Fibroblast of skin of back (primary cell): ENCODE measurements around the gene WDR4.
"Not testable (repeated sequence)": the region's sequence is repeated elsewhere in the genome, so short reads cannot be mapped to it uniquely, and the experiment has no call there.

Experiments
- DNase-seq: peaks from one replicate; pipeline ENCODE4 v3.0.0-alpha.2; 2013

The WDR4 gene

GRCh38 chr21:42839271-42840231 lies 39.8 kb downstream of the WDR4 start:
- no peak for DNase-seq

GRCh38 chr21:42838212-42838690 lies 41.1 kb downstream of the WDR4 start:
- DNase-seq, result not testable (repeated sequence)

- DNase-seq, result no peak
These were observed 41.7 kb downstream of the WDR4 start for GRCh38 chr21:42837421-42838211.

GRCh38 chr21:42836767-42837301 lies 42.5 kb downstream of the WDR4 start:
- DNase-seq, result no peak

- DNase-seq, result no peak
These were observed 43.0 kb downstream of the WDR4 start for GRCh38 chr21:42836402-42836666.

- no peak for DNase-seq
These were observed 43.5 kb downstream of the WDR4 start for GRCh38 chr21:42835611-42836401.

- no peak for DNase-seq
These were observed 44.1 kb downstream of the WDR4 start for GRCh38 chr21:42835211-42835610.

- DNase-seq, result no peak
These were observed 44.6 kb downstream of the WDR4 start for GRCh38 chr21:42834726-42835191.

- no peak for DNase-seq
These were observed 45.2 kb downstream of the WDR4 start for GRCh38 chr21:42833859-42834725.

- peak; percentile 8 for DNase-seq
These were observed 45.9 kb downstream of the WDR4 start for GRCh38 chr21:42833439-42833815.

- DNase-seq, result not testable (repeated sequence)
These were observed 47.1 kb downstream of the WDR4 start for GRCh38 chr21:42832321-42832630.

GRCh38 chr21:42830456-42831455 lies 48.6 kb downstream of the WDR4 start:
- DNase-seq, result no peak

GRCh38 chr21:42829954-42830353 lies 49.4 kb downstream of the WDR4 start:
- DNase-seq, result no peak

- DNase-seq, result no peak
These were observed 49.9 kb downstream of the WDR4 start for GRCh38 chr21:42829417-42829816.

GRCh38 chr21:42827588-42827987 lies 51.8 kb downstream of the WDR4 start:
- DNase-seq, result no peak

GRCh38 chr21:42820616-42821465 lies 58.5 kb downstream of the WDR4 start:
- DNase-seq, result no peak

GRCh38 chr21:42819861-42820615 lies 59.3 kb downstream of the WDR4 start:
- no peak for DNase-seq

- peak; percentile 43 for DNase-seq
These were observed 61.0 kb downstream of the WDR4 start for GRCh38 chr21:42818328-42818749.
